Stimulated activated CD8-positive, alpha-beta memory T cell treated with anti-CD3 and anti-CD28 coated beads, Interleukin-12 subunit alpha, Interleukin-12 subunit beta, amount 100 ng/mL, for 24 hours (primary cell): Measurements from ENCODE around the gene UBE2J2.
"Not testable (repeated sequence)": the region's sequence is repeated elsewhere in the genome, so short reads cannot be mapped to it uniquely, and the experiment has no call there.

Source experiments
- DNase-seq: peaks from one replicate; pipeline ENCODE4 v3.0.0-alpha.2; 2020; ENCODE audit errors: extremely low read depth

Gene UBE2J2

DNA sequence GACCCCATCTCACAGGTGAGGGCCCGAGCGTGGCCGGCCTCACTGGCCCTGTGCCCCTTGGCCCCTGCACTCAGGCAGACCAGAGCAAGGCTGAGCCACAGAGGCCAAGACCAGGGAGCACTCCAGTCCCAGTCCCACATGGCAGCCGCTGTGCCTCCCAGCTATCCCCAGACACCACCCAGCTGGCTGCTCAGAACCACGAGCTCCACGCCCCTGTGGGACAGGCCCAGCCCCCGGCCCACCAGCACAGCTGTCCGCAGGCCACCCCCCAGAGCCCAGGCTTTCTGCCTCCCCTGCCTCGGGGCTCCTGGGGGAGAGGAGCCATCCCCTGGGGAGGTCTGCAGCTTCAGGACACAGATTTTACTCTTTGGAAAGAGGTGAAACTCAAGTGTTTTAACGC is 18.0 kb downstream of the UBE2J2 start:
- no peak for DNase-seq

DNA sequence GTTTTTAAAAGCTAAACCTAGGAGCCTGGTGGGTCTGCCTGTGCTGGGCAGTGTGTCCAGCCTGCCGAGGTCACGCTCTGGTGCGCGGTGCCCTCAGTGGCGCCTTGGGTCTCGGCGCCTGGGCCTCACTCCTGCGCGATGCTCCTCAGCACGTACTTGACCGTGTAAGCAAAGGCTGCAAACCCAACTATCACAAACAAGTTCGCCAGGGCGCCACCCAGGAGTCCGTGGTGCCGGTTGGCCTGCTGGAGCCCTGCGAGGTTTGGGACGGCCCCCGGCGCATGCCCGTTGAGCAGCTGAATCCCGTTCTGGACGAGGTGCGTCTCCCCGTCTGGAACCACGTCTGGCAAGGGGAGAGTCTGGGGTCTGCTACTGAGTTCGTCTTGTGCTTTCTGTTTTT is 18.6 kb downstream of the UBE2J2 start:
- no peak for DNase-seq

DNA sequence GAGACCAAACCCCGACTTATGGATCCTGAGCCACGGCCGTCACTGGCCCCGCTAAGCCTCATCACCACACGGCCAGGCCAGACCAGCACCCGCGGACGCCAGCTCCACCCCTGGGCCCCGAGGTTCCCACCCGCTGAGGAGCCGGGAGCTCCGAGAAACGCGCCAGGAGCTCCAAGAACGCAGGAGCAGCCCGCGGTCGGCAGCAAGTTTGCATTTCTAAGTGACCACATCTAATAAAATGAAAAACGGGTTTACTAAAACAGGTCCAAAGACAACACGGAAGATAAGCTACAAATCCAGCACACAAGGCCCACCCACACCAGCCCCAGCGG is 19.0 kb downstream of the UBE2J2 start:
- DNase-seq, result no peak

DNA sequence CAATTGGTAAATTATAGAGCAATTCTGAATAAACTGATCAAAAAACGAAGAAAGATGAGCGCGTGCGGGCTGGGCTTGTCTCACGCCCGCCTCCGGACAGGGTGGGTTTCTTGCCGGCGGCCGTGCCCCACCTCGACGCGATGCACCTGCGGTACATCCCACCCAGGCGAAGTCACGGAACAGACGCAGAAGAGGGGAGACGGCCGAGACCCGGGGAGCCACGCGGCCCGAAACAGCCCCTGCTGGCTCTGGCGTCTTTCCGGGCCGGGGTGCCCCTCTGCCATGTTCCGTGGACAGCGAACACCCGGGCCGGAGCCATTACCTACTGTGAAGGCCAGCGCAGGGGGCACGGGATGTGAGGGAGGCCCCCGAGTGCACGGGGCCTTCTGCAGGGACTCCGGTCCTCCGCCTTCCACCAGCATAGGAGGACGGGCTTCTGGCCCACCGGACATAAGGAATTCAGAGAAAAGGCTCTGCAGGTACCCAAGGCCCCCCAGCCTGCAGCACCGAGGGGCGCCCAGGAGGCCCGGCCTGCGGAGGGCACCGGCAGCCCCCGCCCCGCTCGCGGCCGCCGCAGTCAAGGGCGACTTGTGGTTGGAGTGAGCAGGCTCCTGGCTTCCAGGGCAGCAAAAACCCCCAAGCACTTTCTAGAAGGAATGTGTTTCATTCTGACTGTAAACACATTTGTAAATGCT is 19.5 kb downstream of the UBE2J2 start:
- no peak for DNase-seq

DNA sequence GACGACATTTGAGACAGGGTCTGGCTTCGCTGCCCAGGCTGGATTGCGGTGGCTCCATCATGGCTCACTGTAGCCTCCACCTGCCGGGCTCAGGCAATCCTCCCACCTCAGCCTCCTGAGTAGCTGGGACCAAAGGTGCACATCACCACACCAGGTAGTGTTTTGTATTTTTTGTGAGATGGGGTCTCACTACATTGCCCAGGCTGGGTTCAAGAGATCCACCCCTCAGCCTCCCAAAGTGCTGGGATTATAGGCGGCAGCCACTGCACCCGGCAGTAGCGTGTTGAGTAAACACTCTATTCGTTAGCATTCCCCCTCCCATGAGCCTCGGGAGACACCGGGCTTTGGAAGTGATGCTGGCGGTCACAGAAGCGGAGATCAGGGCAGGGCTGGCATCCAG is 20.3 kb downstream of the UBE2J2 start:
- DNase-seq, result no peak

DNA sequence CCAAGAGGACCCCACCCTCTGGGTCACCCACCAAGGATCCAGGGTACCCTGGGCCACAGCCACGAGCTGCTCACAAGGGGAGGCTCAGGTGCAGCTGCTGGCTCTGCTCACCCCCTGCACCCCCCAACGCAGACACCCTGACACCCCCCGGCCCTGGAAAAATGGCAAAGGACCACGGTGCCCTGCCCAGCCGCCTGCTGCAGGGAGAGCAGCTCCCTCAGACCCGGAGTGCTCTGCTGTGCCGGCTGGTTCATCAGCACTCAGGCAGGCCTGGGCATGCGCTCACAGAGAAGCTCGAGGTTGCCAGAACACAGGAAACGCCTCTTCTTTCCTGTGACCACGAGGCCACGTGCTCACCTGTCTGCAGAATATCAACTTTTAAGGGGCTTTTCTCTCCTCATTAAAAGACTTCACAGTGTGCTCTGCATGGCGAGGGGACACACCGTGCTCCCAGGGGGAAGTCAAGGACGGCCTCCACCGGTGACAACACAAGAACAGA is 22.8 kb downstream of the UBE2J2 start:
- DNase-seq, result no peak

DNA sequence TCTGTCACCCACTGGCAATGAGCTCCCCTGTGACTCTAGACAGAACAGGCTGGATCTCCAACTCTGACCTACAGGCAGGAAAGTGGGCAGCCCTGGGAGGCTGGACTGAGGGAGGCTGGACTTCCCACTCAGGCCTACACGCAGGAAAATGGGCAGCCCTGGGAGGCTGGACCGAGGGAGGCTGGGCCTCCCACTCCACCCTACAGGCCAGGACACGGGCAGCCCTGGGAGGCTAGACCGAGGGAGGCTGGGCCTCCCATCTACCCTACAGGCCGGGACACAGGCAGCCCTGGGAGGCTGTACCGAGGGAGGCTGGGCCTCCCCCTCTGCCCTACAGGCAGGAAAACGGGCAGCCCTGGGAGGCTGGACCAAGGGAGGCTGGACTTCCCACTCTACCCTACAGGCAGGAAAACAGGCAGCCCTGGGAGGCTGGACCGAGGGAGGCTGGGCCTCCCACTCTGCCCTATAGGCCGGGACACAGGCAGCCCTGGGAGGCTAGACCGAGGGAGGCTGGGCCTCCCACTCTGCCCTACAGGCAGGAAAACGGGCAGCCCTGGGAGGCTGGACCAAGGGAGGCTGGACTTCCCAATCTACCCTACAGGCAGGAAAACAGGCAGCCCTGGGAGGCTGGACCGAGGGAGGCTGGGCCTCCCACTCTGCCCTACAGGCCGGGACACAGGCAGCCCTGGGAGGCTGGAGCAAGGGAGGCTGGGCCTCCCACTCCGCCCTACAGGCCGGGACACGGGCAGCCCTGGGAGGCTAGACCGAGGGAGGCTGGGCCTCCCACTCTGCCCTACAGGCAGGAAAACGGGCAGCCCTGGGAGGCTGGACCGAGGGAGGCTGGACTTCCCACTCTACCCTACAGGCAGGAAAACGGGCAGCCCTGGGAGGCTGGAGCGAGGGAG is 25.4 kb downstream of the UBE2J2 start:
- not testable (repeated sequence) for DNase-seq

DNA sequence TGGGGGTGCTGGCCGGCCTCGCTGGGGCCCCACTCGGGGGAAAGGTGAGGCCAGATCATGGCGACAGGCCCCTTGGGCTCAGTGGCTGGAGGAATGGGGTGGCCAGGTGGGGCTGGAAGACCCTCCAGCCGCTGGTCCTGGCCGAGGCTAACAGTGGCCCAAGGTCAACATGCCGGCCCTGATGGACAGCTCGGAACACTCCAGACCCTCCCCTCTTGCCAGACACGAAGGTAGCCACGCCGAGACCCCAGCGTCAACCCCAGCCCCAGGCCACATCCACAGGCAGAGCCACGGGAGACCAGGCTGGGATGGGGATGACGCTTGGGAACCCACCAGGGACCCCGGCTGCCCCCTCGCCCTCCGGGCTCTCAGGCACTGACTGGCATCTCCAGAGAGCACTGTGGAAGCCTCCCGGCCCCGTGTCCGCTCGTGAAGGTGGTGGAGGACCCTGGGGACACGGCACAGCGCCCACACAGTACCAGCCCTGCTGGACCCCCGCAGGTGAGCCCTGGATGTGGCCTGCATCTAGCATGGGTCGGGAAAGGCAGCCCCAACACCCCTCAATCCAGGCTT is 26.2 kb downstream of the UBE2J2 start:
- no peak for DNase-seq

DNA sequence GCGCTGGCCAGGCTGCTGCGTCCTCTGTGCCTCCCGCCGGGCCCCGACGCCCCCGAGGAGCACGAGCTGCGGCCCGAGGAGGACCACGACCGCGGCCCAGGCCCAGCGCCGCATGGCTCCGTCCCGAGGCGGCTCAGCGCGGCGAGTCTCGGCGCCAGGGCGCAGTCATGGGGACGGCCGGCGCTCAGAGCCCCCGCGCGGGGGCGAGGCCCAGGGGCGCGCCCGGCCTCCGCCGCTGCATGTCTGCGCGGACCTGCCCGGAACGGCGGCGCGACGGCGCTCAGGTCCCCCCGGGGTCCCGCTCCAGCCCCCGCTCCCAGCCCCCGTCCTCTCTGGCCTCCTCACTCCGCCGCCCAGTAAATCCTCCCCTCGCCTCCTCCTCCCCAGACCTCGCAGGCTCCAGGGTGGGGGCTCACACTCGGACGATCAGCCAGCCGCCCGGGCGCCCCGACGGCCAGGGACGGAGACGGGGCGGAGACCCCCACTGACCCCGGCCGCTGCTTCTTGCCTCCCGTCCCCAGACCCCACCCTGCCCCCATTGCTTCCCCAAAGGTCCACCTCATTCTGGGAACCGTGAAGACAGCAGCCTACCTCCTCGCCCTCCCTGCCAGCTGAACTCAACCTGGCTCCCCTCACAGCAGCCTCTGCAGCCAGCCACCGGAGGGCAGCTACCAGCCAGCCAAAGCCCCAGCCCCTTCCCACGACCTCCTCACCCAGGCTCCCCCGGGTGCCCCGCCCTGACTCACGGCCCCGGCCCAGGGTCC is 26.9 kb downstream of the UBE2J2 start, which contains the start of gene C1QTNF12:
Gene C1QTNF12, minus strand, starts transcription at position 146 of the 764 bp plus-strand sequence. Its CDS starts 32 bp downstream, at position 114.
- DNase-seq, result no peak

DNA sequence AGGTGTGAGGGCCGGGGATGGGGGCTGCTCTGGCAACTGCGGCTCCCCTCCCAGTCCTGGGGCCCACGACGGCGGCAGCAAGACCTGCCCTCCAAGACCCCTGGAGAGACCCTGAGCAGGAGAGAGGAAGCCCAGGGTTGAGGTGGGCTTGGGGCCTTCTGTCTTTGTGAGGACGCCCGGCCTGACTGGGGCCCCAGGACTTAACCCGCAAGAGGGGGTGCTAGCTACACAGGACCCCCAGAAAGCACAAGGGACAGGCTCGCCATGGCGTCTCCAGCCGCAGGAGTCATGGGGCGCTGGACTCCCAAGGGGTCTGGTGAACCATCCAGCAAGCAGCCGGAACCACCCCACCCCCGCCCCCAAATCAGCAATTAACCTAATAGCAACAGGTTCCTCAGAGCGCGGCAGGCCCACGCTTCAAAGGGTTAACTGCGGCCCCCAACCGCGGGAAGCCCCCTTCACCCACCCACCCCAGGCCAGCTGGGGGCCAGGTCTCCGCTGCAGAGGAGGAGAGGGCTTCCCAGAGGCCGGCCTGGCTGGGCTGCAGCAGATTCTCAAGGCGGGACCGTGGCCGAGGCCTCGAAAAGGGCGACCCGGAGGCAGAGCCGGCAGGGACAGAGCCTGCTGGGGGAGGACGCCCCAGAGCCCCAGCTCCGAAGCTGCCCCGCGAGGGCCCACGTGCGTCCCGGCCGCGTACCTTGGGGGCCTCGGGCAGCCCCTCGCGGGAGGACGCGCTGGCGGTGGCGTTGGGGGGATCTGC is 27.7 kb downstream of the UBE2J2 start:
- no peak for DNase-seq

DNA sequence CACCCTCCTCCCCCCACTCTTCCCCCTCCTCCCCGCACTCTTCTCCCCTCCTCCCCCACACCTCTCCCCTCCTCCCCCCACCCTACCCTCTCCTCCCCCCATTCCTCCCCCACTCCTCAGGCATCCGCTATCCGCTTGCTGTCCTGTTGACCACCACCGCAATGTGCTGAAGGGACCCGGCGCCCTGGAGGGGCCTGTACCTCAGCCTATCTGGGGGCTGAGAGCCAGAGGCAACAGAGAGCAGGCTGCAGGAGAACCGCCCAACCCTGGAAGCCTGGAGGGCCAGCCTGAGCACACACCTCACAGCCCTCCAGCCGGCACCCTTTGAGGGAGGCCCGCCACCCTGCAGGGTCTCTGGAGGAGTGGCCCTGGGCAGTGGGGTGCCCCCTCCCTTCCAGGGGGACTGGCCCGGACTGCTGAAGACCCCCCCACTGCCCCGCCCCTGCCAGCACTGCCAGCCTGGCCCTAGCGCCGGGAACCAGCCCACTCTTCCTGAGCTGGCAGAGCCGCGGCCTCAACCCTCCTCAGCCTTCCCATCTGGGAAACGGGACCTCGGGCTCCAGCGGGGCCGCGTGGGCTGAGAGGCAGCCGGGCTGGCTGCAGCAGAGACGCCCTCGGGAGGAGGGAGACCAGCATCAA is 28.4 kb downstream of the UBE2J2 start:
- no peak for DNase-seq

DNA sequence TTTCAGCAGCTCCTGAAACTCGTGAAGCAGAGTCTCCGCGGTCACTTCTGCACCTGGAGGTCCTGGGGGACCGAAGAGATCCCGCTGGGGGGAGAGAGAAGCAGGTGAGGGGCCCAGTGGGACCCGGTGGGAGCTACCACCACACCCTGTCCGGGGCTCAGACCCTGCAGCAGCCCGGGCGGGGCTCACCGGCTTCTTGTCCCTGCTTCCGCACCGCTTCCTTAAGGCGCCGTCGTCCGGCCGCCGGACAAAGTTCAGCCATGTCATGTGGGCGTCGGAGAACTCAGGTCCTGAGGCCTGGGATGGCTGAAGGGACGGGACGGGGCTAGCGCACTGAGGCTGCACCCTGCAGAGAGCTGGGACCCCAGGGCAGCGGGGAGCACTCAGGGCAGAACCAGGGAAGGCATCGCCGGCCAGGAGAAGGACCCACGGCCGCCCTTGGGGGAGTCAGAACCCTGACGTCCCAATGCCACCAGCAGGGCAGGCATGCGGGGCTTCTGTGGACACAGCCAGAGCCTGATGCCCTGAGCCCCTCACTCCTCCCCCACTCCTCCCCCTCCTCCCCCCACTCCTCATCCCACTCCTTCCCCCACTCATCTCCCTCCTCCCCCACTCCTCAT is 29.4 kb downstream of the UBE2J2 start:
- DNase-seq, result no peak

DNA sequence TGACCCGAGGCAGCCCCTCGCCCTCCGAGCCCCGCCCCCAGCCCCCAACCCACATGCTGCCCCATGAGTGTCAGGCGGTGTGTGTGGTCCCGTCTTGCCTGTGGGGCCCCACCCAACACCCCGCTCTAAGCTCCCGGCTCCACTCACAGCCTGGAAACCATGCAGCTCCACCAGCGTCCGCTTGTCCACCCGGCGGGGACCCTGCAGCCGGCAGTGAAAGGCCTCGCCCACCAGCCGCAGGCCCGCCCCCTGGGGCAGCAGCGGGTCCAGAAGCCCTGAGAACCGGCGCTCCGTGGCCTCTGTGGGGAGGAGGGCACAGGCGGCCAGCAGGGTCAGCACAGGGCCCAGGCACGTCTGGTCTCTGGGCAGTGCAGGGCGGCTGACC is 29.9 kb downstream of the UBE2J2 start:
- no peak for DNase-seq

DNA sequence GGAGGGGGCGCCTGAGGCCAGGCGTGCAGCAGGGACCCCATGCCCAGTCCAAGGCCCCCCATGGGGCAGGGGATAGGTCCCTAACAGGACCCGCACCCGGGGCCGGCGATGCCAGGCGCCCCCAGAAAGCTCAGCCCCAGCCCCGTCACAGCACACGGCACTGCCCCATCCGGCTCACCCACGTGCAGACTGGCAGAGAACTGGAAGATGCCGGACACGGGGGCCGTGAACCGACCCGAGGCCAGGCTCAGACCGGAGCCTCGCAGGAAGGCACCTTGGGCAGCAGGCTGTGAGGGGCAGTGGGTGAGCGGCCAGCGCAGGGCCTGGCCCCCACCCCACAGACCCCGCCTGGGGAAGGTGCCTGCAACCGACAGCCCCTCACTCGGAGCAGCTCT is 30.4 kb downstream of the UBE2J2 start:
- DNase-seq, result no peak

DNA sequence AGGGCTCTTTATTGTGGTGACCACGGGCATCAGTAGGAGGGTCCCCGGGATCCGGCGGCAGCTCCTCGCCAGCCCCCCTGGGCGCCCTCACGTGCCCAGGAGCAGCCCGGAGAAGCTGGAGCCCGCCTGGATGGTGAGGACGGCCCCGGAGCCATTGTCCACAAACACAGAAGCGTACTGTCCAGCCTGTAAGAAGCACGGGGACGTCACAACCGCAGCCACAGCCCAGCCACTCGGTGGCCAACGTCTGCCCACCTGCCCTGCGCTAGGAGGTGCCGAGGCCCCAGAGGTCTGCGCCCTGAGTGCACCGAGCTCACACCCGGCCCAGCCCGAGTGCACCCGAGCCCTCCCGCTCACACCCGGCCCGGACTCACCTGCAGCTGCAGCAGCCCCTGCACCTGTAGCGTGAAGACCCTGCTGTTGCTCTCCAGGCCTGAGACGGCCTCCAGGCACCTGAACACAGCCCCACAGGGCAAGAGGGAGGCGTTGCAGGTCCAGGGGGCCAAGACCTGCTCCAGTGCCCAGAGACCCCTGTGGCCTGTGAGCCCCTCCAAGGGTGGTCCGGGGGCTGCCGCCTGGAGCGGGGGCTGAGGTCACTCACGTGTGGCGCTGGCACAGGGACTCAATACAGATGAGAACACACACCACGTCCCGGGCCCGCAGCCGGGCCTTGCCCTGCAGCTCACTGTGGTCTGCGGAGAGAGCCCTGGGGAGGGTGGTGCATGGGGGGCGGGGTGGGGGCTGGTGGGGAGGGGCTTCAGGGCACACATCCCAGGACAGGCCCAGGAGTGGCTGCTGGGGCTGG is 31.0 kb downstream of the UBE2J2 start:
- no peak for DNase-seq

DNA sequence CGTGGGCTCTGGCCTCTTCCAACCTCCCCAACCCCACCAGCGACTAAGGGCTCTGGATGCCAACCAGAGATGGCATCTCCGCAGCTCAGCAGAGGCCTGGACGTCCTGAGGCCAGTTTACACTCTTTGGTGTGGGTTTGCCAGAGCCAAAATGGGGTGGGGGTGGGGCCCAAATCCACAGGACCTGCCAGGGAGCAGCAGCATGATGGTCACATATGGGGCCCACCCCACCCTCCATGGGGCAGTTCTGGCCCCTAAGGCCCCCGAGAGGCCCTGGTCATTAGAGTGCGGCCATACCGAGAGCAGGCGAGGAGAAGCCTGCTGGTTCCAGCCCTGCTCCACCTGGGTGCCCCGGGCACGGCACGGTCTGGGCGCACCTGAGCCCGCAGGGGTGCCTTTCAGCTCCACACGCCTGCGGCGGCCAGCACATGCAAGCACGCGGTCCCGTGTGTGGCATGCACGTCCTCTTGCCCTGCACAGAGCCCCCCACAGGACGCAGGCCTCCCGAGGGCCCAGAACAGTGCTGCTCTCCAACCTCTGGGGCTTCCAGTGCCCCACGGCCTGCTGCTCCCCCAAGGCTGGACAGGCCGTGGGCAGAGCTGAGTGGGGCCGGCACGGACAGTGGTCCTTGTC is 31.9 kb downstream of the UBE2J2 start:
- DNase-seq, result no peak

DNA sequence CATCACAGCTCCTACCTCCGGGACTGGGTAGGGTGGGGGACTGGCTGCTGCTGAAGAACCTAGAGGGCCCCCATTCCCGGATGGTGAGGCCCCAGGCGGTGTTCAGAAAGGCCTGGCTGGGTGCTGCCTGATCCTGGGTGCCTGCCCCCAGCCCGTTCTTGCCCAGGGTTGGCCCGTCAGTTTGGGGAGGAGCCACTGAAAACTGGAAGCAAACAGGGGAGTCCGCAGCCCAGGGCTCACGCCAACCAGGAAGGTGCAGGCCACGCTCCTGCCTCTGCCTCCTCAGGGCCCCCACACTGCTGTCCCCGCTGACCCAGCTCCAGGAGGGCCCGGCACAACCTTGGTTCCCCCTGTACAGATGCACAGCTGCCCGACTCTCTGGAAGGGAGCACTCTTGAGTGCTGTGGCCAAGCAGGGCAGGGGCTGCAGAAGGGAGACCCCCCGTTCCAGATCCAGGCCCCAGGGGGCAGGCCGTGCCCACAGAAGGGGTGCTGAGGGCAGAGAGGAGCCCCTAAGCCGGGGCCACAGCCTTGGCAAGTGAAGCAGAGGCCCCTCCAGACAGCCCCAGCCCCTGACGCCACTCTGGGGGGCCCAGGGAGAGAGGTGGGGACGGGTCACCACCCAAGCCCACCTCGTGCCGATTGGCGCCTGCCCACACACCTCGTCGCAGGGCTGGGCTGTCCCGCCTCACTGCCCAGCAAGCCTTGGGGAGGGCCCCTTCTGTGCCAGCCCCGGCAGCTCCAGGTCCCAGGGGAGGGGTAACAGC is 32.6 kb downstream of the UBE2J2 start:
- DNase-seq, result no peak

DNA sequence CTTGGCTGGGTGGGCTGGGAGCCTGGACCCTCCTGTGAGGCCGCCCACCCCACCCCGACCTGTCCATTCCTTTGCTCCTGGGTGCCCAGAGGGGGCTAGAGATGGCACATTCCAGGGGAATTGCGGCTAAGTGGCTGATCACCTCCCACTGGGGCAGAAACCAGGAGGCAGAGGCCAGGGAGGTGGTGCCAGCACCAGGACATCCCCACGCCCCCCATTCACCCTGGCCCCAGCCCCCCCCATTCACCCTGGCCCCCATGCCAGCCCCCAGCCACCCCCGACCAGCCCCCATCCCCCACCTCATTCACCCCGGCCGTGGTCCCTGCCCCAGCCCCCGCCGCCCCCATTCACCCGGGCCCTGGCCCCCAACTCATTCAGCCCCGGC is 33.3 kb downstream of the UBE2J2 start:
- no peak for DNase-seq
